ENCODE data around the gene SIAH2.

The SIAH2 gene

DNA sequence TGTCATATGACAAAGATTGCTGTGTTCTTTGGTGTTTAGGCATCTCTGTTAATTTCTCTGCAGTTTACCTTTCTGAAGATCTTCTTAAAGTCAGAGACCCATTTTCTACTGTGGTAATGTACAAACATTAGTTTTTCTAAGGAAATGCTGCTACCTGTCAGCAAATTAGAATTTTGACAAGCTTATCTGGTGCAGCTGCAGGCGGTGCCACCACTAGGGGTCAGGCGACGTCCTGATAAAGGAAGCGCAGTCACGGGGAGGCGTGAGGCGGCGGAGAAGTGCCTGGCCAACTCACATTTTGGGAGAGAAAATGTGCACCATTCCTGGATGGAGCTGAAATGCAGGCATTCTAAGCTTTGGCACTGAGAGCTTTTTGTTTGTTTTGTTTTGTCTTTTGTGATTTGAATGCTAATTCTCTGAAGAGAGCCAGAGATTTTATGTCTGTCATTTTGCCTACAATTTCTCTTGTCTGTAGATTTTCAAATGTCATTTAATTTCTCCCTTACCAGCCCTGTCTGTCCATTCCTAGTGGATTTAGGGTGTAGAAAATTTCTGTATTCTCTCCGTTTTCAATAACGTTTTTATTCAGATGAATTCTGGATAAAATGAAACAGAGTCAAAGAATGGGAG, 24.9 kb upstream of the SIAH2 start:
- TF ChIP-seq, protein P1, sequence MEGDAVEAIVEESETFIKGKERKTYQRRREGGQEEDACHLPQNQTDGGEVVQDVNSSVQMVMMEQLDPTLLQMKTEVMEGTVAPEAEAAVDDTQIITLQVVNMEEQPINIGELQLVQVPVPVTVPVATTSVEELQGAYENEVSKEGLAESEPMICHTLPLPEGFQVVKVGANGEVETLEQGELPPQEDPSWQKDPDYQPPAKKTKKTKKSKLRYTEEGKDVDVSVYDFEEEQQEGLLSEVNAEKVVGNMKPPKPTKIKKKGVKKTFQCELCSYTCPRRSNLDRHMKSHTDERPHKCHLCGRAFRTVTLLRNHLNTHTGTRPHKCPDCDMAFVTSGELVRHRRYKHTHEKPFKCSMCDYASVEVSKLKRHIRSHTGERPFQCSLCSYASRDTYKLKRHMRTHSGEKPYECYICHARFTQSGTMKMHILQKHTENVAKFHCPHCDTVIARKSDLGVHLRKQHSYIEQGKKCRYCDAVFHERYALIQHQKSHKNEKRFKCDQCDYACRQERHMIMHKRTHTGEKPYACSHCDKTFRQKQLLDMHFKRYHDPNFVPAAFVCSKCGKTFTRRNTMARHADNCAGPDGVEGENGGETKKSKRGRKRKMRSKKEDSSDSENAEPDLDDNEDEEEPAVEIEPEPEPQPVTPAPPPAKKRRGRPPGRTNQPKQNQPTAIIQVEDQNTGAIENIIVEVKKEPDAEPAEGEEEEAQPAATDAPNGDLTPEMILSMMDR (IDR thresholded peaks at IDR 0.05; ENCODE audit: low read depth, low read length, missing control alignments), result peak; percentile 95
- peak; percentile 44 for DNase-seq (ENCODE audit: low read depth)
- H3K4me3 ChIP-seq (ENCODE audit: low read depth, low read length), result no peak overlapping the region
- in situ Hi-C loops (cut with HindIII; ENCODE audit: low sequenced_read_pairs), result no loop called here

- in situ Hi-C loops (cut with HindIII; ENCODE audit: low sequenced_read_pairs), result no loop called here
- DNase-seq (ENCODE audit: low read depth), result no peak
- TF ChIP-seq, protein P1 (IDR thresholded peaks at IDR 0.05; ENCODE audit: low read depth, low read length, missing control alignments), result no peak
Observed at GRCh38 chr3:150786791-150787190, 23.8 kb upstream of the SIAH2 start.

GRCh38 chr3:150784747-150785125, 21.8 kb upstream of the SIAH2 start:
- in situ Hi-C loops (cut with HindIII; ENCODE audit: low sequenced_read_pairs), result no loop called here
- no peak for DNase-seq (ENCODE audit: low read depth)
- TF ChIP-seq, protein P1 (IDR thresholded peaks at IDR 0.05; ENCODE audit: low read depth, low read length, missing control alignments), result no peak
- H3K4me3 ChIP-seq (ENCODE audit: low read depth, low read length), result no peak overlapping the region

More at GRCh38 chr3:150786791-150787190, 23.8 kb upstream of the SIAH2 start:
- no peak overlapping the region for H3K4me3 ChIP-seq (ENCODE audit: low read depth, low read length)

- in situ Hi-C loops (cut with HindIII; ENCODE audit: low sequenced_read_pairs), result no loop called here
- TF ChIP-seq, protein P1 (IDR thresholded peaks at IDR 0.05; ENCODE audit: low read depth, low read length, missing control alignments), result no peak
- no peak overlapping the region for H3K4me3 ChIP-seq (ENCODE audit: low read depth, low read length)
- DNase-seq (ENCODE audit: low read depth), result no peak
Observed at GRCh38 chr3:150783920-150784746, 21.2 kb upstream of the SIAH2 start.

DNA sequence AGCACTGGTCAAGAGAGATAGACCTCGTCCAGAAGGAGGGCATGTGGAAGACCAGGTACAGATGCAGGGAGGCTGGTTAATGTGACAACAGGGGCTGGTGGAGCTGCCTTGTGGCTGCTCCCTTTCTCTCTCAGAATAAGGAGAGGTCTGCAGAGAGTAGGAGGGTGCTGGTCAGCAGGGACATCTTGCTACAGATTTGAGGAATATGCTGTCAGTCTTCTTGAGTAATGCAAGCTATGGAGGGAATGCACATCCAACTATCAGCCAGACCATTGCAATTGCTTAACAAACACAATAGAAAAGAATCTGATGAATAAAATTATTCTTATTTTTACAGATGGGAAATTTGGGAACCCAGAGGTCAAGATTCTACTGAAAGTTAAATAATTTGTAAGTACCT, 20.3 kb upstream of the SIAH2 start:
- in situ Hi-C loops (cut with HindIII; ENCODE audit: low sequenced_read_pairs), result no loop called here
- TF ChIP-seq, protein P1 (IDR thresholded peaks at IDR 0.05; ENCODE audit: low read depth, low read length, missing control alignments), result no peak
- no peak for DNase-seq (ENCODE audit: low read depth)
- no peak overlapping the region for H3K4me3 ChIP-seq (ENCODE audit: low read depth, low read length)

GRCh38 chr3:150779402-150779858, 16.5 kb upstream of the SIAH2 start:
- TF ChIP-seq, protein P1 (IDR thresholded peaks at IDR 0.05; ENCODE audit: low read depth, low read length, missing control alignments), result no peak
- in situ Hi-C loops (cut with HindIII; ENCODE audit: low sequenced_read_pairs), result no loop called here
- no peak overlapping the region for H3K4me3 ChIP-seq (ENCODE audit: low read depth, low read length)
- DNase-seq (ENCODE audit: low read depth), result no peak
